Body of pancreas (tissue), 4 donors: ENCODE measurements around the gene STEAP1B.

Experiments
- POLR2A ChIP-seq, 3 donors: fragments of 450-650 bp; IDR thresholded peaks; one replicate each; pipeline ENCODE4 v1.6.1; 2016; ENCODE audit warnings: antibody characterized with exemption in 3 of 3, mild to moderate bottlenecking in 2 of 3
- TF ChIP-seq, protein P1 (sequence below), 7 experiments: fragments of 450-650 bp in 4 of 7; fragments of 200-600 bp in 3 of 7; sonication (generic) in 3 of 7; IDR thresholded peaks; one replicate each; pipeline ENCODE4 v1.5.1; 2016 to 2019; ENCODE audit warnings: antibody characterized with exemption in 7 of 7

DNA sequence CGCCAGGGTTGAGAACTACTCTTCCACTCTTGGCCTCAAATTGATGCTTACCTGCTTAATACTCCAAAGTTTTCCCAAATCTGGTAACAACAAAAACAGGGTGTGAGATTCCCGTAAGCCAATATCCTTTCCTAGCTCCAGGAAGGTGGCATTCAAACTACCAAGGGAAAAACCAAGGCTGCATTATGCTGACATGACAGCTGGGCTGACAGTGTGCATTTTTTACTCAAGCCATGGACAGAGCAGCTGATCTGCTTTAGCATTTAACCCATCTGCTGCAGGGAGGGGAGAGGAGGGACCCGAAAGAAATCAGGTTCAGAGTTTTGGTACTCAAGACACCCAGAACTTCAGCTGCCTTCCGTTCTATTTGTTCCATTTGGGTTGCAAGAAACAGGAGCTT, 93.3 kb downstream of the STEAP1B start:
- TF ChIP-seq, protein P1, sequence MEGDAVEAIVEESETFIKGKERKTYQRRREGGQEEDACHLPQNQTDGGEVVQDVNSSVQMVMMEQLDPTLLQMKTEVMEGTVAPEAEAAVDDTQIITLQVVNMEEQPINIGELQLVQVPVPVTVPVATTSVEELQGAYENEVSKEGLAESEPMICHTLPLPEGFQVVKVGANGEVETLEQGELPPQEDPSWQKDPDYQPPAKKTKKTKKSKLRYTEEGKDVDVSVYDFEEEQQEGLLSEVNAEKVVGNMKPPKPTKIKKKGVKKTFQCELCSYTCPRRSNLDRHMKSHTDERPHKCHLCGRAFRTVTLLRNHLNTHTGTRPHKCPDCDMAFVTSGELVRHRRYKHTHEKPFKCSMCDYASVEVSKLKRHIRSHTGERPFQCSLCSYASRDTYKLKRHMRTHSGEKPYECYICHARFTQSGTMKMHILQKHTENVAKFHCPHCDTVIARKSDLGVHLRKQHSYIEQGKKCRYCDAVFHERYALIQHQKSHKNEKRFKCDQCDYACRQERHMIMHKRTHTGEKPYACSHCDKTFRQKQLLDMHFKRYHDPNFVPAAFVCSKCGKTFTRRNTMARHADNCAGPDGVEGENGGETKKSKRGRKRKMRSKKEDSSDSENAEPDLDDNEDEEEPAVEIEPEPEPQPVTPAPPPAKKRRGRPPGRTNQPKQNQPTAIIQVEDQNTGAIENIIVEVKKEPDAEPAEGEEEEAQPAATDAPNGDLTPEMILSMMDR (IDR thresholded peaks at IDR 0.05), result no peak
- no peak for TF ChIP-seq POLR2A (IDR thresholded peaks at IDR 0.05)
